Stimulated activated CD8-positive, alpha-beta memory T cell treated with anti-CD3 and anti-CD28 coated beads, Interleukin-2, amount 100 ng/mL, for 1 hour (primary cell): ENCODE data around the gene GMDS.

Experiments
- DNase-seq, 2 donors: peaks; one replicate each; pipeline ENCODE4 v3.0.0-alpha.2; 2020; ENCODE audit warnings: low read depth in 2 of 2

The GMDS gene

DNA sequence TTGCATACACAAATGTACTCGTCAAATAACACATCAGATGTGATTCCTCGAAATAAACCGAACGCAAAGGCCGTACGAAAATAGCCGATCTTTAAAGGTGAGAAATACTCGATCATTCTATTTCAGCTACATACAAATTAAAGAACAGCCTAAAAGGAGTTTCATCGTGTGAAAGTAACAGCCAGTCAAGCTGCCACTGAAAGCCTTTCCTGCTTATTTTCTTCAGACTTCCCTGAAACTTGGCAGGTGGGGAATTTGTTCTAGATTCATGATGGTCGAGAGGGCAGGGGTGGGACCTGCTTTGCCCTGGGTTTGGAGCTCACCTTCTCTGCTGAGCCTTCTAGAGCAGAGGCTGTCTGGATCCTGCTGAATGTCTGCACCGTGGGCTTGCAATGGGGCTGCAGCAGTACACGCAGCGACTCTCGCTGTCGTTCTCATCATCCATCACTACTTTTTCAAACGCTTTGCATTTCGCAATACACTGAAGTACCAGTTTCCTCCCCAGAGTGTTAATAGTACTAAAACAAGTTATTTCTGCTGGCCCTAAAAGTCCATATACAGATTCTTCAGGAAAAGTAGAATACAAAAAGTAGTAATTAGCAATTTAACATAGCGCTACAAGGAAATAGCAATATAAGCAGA lies 619.5 kb downstream of the GMDS start:
- DNase-seq: no peak

DNA sequence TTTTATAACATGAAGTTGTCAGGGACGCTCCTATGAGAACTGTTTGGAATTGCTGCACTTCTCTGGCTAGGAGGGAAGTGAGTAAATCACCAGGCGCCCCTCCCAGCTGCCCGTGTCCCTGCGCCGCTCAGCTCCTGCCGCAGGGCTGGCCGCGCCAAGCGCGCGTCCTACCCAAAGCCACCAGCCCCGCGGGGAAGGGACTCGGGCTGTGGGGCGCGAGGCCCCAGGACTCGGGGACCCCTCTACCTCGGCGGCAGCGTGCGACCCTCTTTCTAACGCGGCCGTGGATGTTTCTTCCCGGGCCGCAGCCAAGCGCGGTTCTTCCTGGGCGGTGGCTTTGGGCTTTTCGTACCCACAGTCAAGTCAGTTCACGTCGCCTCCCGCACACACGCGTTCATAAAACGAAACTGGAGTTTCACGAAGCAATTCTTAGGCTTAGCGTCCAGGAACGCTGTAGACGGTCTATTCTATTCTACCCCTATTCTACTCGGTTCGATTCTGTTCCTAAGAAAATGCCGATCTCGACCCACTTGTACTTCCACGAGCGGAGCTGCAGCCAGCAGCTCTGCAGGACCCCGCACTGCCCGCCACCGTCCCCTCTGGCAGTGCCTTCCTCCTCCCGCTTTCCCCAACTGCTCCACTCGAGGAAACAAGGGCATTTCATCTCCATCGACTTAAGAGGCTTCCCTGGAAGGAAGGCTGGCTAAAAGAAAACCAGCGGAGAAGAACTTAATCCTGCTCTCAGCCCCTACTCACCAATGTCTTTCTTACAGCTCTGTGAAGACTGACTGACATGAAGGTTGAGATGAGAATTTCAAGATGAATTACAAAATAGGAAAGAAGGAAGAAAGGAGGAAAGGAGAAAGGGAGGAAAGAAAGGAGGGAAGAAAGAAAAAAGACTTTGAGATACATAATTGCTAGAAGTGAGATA lies 620.3 kb downstream of the GMDS start:
- DNase-seq: no peak

DNA sequence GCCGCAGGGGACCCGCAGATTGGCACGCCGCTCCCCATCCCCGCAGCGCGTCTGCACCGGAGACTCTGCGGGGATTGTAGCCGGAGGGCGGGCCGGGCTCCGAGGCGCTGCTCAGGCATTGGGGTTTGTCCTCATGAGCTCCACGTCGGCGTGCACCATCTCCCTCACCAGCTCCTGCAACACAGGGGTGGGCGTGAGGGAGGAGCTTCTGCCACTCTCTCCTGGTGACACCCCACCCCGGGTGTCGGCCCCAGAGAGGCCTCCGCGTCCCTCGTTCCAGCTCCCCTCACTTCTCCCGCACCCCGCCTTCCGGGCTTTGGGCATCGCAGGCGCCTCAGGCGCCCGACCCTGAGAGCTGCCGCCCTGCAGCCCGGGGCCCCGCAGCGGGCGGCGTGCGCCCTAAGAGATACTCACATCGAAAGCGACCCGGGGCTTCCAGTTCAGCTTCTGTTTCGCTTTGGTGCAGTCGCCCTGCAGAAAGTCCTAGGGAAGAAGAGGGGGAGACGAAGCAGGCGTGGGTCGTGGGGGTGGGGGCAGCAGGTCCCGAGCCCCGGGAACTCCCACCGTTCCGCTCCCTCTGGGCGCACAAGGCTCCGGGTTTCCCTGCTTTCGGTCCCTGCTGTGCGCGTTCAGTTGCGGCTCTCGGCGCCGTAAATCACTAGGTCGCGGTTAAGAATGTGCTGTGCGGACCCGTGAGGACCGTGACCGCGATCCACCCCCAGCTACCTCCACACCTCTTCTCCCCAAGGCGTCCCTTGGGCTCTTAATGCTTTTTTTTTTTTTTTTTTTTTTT lies 621.2 kb downstream of the GMDS start:
- DNase-seq: no peak

DNA sequence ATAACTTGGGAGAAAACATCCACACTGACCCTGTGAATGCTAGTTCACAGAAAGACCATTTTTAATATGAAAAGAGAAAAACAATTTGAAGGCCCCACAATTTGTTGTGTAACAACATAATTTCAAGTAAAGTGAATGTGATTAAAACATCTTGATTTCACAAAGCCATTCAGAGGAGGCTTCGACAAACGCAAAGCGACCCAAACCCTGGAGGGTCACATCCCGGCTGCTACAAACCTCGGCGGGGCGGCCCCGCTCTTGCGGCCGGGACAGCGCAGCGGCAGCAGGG lies 621.7 kb downstream of the GMDS start:
- DNase-seq: no peak

DNA sequence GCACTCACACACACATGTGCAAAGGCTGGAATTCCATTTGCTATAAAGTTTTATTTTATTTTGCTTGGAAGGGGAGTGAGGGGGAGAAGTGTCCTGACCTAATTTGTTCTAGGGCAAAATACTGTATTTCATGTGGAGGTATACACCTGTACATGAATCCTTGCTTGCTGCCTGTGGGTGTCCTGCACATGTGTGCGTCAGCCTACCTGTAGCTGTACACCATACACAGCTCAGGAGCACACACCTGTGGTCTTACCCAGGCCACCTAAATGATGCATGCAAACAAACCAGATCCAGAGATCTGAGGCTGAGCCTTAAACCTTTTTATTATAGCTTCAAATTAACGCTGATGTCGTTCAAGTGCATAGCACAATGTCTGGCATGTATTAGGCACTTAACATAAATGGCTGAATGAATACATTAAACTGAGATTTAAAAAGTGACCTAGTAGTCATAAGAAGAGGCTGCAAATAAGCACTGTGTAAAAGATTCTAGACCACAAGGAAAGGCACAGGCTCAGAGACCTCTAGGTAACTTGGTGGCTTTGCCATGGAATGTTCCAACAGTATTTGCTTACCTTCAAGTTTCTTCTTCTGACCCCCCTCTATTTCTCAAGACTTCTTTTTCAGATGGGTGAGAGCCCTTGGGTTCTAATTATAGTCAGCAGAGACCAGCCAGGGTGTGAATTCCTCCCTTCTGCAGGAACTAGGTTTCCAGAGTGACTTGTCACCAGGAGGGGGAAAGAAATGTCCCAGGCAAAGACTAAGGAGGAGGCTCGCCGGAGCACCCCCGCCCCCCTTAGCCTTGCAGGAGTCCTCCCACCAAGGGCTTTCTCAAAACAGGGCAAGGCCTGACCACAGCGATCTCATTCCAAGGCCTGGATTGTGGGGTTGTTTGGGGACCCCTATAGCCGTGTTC lies 622.3 kb downstream of the GMDS start:
- no peak for DNase-seq

DNA sequence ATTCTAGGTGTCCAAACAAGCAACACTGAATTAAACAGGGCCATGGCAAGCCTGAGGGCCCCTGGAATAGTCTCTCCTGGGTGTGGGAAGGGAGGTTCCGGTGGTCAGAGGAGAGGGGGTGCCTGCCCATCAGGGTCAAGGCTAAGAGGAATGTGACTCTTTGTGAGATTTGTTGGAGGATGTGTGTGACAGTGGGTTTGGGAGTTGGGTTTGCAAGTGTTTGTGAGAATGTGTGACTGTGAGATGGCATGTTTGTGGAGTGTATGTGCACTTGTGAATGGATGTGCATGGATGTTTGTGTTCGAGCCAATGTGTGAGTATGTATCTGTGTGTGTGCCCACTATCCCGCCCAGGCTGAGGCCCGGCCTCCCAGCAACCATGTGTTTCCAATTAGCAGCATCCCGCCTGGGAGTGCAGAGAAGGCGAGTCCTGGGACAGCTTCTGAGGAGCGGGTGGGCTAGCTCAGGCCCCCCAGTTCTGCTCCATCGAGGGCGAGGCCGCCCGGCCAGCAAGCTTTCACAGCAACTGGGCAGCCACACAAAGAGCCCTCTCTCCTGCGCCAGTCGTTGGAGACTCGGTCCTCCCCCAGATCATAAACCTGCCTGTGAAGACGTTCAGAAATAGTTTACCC lies 623.1 kb downstream of the GMDS start:
- DNase-seq: no peak

DNA sequence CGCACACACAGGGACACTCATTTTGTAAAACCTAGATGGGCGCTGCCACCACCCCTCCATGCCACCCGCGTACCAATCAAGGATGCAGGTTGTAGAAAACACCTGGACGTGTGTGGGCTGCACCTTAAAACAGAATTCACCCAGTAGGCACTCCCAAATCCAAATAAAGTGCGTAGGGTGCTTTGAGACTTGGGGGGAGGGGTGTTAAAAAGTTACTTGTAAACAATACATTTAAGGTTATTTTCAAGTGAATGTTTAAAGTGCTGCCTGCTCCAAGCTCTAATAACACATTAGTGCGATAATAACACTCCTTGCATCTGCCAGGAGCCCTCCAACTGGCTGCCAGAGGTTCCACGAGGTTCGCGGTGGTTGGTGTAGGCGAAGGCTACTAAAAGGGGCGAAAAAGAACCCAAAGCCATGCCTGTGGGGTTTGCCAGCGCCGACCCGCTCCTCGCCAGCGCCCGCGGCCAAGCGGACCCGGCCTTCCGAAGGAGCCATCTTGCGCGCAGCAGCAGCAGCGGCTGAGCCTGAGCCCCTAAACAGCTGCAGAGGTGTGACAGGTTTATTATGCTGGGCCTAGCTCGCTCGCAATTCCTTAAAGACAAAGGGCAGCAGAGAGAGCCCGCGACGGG lies 624.2 kb downstream of the GMDS start:
- DNase-seq: no peak

DNA sequence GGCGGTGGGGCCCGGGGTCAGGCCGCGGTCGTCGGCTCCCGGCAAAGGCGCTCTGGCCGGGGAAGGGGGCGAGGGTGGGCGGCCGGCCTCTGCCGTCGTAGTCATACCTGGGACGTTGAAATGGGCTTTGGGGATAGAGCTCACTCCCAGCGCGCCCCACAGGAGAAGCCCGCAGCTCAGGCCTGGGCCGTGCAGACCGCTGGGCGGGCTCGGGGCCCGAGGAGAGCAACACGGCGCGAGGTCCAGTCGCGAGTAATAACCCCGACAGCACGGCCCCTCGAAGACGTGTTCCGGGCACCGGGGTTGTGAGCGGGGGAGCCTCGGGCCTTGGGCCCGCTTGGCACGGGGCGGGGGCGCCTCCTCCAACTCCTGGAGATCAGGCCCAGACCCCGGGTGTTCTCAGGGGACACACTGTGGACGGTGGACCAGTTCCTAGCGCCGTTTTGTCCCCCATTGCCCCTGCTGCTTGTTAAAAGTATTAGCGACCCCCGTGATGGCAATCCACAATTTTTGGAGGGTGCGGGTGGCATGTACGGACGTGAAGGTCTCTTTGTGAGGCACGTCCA lies 624.8 kb downstream of the GMDS start:
- DNase-seq: no peak

DNA sequence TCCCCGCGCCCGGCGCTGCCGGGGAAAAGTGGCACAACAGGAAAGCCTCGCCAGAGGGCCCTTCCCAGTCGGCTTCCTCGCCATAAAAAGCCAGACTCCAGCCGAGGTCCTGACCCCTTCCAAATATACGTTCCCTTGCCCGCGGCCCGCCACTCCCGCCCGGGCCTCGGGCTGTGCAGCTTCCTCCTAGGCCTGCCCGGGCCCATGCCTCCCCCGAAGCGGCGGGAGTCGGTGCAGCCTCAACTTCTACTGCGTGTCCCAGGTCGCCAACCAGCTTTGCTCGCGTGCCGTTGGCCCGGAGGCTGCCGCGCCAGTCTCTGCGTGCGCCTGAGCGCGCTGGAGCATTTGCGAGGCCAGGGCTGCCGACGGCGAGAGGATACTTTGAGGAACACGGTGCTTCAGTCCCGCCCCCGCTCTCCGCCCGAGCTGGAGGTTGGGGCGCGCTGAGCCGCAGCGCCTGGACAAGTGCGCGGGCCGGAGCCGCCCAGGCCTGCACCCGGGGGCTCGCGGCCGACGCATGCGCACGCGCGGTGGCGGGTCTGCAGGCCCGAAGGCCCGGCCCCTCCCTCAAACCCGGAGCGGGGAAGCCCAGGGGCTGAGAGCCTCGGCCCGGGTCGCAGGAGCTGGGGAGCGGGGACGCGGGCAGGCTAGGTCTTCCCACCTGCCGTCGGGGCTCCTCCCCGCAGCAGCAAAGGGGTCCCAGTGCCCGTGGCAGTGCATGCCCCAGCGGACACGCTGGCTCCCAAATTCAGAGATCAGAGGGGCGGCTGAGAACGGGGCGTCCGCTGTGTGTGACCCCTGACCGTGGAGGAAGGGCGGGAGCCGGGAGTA lies 625.5 kb downstream of the GMDS start:
- DNase-seq: no peak

DNA sequence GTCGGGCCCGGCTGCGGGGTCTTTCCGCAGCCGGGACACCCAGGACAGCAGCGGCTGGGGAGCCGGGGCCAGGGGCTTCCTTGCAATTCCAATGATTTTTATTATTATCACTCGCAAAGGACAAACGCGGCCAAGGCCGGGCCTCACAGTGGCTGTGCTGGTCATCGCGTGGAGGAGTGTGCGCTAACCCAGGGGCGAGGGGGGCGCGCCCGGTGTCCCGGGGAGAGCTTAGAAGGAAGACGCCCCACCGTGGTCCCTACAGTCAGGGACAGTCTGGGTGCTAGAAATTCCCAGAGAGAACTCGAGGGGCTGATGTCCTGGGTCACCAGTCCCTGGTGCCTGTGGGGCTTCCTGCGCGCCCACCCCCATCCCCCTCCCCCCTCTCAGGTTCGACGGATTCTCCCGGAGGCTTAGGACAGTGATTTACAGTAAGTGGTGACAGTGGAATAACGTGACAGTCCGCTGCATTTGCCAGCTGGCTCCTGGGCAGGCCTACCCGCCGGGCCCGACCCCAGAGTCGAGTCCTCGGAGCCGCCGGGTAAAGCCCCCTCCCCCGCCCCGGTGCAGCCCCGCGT lies 626.2 kb downstream of the GMDS start:
- no peak for DNase-seq

DNA sequence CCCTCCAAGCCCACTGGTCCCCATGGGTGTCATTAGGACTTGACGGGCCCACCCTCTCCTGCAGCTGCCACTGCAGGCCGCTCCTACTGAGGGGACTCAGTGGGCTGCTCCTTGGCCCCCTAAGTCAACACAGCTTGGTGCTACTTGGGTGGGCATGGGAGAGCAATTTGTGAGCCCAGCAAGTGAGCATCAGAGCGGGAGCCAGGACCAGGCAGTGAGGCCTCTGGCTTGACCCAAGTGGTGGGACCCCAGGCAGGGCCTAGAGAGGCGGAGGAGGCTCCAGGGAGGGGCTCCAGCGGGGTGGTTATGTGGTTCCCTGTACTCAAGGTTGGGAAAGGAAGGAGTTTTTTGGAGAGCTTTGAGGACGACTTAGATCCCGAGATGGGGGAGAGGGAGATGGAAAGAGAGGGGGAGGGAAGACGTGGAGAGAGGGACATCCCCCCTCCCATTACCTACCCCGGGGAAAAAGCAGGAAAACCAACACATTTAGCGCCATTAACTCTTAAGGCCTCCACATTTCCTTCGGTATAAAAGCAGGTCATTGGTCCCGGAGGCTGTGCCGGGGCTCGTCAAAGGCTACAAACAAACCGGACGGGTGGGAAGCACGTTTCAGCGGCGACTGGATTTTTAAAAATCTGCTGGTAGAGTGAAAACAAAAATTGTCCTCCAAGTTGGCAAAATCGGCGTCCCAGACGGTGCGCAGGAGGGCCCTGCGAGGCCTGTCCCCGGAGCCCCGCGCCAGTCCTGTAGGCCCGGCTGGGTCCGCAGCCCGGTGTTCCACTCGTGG lies 626.9 kb downstream of the GMDS start:
- no peak for DNase-seq

DNA sequence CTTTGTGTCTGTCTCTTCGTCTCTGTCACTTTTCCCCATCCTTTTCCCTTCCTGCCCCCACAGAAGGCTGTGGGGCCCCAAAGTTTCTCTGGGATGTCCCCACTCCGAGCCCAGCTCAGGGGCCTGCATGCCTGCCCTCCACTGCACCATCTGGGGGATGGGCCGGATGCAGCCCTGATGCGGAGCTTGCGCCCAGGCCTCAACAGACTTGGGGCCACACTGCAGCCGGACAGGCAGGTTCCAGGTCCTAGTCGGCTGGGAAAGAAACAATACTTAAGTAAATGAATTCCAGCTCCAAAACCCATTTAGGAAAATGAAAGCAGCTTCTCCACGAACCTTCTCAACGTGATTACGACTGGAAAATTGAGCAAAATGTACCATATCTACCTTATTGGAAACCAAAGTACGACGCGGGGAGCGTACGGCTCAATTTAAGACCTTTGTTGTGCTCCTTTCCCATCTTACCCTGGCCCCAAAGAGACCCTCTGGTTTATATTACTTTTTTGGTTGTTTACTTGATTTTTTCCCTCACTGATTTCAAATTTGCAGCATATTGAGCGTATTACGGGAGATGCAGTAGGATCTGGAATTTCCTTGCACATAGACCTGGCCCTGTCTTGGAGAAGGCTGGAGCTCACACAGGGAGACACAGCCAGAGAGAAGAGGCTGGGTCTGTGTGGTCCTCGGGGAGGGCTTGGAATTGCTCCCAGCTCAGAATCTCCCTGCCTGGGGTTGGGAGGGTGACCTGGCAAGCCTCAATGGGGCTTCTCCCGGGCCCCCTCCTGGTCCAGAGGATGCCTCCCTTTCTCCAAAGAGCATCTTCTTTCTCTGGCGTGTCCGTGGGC lies 627.7 kb downstream of the GMDS start:
- DNase-seq: no peak

DNA sequence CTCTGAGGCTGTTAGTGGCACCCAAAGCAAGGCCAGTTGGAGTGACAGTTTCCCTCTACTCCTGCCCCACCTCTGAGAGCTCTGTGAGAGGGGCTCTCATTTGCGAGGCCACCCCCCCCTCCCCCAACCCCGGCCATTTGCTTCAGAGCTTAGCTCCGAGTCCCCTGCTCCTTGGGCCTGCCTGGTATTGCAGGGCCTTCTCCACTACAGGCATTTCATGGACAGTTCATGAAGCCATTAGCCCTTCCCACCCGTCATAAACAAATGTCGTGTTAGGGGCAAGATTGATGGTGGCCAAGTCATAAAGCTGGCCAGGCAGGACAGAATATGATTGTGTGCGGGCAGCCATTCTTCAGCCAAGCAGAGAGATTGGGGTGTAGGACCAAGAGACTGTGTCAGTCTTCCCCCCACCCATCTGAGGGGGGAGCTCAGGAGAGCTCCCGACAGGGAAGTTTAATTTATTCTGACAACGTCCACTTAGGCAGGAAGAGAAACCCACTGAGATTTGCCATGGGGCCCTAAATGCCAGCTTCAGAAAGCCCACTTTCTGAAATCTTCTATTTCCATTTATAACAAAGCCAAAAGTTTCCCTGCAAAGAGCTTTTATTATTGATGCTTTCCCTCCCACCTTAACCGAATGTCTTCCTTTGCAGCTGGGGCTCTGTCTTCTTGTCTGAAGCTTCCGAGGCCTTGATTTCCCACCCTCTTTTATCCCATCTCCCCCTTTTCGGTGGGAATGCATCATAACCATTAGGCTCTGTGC lies 628.5 kb downstream of the GMDS start:
- no peak for DNase-seq

DNA sequence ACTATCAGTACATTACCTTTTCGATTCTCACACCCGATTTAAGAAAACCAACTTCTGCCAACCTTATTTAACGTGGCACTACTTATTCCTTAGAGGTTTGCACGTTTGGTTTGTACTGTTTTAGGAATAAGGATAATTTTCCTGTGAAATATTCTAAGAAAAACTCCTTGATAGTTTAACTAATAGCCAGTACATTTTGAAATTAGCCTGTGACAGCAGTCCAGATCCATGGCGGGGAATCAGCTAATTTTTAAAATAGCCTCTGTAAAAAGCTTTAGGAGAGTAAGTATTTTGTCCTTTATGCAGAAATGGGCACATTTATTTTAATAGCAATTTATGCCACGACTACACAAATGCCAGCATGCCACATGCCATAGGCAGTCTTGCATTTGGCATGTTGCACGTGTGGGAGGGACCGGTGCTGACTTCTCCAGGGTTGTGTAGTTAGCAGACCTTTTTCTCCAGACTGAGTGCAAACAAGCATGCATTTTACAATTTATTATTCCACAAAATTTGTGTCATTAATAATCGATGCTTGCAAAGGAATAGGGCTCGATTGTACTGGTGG lies 629.5 kb downstream of the GMDS start:
- no peak for DNase-seq

DNA sequence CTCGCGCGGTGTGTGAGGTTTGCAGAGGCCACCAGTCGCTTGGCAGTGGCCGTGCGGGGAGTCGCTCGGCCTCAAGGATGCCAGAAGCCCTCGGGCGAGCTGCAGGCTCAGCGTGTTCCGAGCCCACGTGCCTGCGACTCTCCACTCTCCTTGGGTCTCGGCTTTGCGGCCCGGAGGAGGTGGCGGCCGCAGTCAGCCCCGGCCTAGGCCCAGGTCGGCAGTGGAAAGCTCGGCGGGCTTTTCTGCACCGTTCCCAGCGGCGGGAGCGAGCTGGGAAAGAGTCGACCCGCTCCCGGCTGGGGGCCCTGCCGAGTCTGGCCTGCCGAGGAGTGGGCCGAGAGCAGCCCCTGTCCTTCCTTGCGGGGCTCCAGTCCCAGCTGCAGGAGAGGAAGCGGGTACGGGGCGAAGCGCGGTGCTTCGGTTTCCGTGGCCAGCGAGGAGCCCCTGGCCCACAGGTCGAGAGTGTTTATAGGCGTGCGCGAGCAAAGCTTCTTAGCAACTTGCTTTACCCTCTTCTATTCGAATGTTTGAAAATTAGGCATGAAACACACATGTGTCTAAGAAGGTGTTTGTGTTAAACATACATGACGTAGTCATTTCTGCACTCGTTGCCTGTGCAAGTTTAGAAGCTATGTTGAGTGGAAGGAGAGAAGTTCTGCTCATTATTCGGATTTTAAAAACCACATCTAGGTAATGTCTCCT lies 630.1 kb downstream of the GMDS start:
- no peak for DNase-seq
